Upper lobe of left lung (tissue), 6 donors: ENCODE results near the gene STK17B. TPM values are rescaled to one million over a fixed set of nuclear protein-coding genes. Genes with fewer than 3 reads are reported as not detected.
A peak's percentile ranks its signal among the peaks of the same experiment; 100 is the strongest.

ENCODE experiments used
- ATAC-seq, 2 donors: fragments of 200-7000 bp; cut with Tn5 transposase; one replicate each; pipeline ENCODE4 v1.9.1; 2022; ENCODE audit warnings: mild to moderate bottlenecking in 2 of 2, moderate library complexity in 2 of 2; ENCODE audit not compliant: low FRiP score in 2 of 2
- DNase-seq, 2 donors: peaks; one replicate each; pipeline ENCODE4 v3.0.0-alpha.2; 2019 to 2020
- H3K27ac ChIP-seq, 4 donors: fragments of 200-600 bp; sonication (generic); one replicate each; pipeline ENCODE4 v1.5.1; 2016 to 2019
- H3K27me3 ChIP-seq, 4 donors: fragments of 200-600 bp; sonication (generic); one replicate each; pipeline ENCODE4 v1.5.1; 2017 to 2019
- H3K36me3 ChIP-seq, 4 donors: fragments of 200-600 bp; sonication (generic); one replicate each; pipeline ENCODE4 v1.5.1; 2016 to 2019
- H3K4me1 ChIP-seq, 4 donors: fragments of 200-600 bp; sonication (generic); one replicate each; pipeline ENCODE4 v1.5.1; 2018 to 2019
- H3K4me3 ChIP-seq, 4 donors: fragments of 200-600 bp; sonication (generic); one replicate each; pipeline ENCODE4 v1.5.1; 2017 to 2019; ENCODE audit warnings: mild to moderate bottlenecking in 2 of 4, moderate library complexity in 1 of 4
- H3K9me3 ChIP-seq, 4 donors: fragments of 200-600 bp; sonication (generic); one replicate each; pipeline ENCODE4 v1.5.1; 2018 to 2019
- CTCF ChIP-seq, 6 experiments: fragments of 450-650 bp in 4 of 6; fragments of 200-600 bp in 2 of 6; sonication (generic) in 2 of 6; IDR thresholded peaks; one replicate each; pipeline ENCODE4 v1.5.1; 2016 to 2019; ENCODE audit warnings: antibody characterized with exemption in 6 of 6
- EP300 ChIP-seq, 4 donors: sonication (generic); formaldehyde crosslinking; IDR thresholded peaks; one replicate each; pipeline ENCODE4 v1.5.1; 2017; ENCODE audit warnings: antibody characterized with exemption in 4 of 4, control low read depth in 2 of 4
- POLR2A ChIP-seq, 4 donors: fragments of 450-650 bp; IDR thresholded peaks; one replicate each; pipeline ENCODE4 v1.5.1; 2016 to 2017; ENCODE audit warnings: antibody characterized with exemption in 4 of 4, mild to moderate bottlenecking in 2 of 4
- POLR2AphosphoS5 ChIP-seq, 2 donors: sonication (generic); formaldehyde crosslinking; IDR thresholded peaks; one replicate each; pipeline ENCODE4 v1.5.1; 2017; ENCODE audit warnings: antibody characterized with exemption in 2 of 2
- WGBS, 2 donors: methylation state at CpG; one replicate each; pipeline ENCODE4 v1.1.5; 2017 to 2018; 5-methylcytosine and 5-hydroxymethylcytosine counted together
- total RNA-seq, 6 donors: library from RNA; depleted of rRNA in 4 of 6; stranded (reverse); fragments of >200 nt in 4 of 6; gene quantifications; one replicate each; pipeline versions ENCODE4 v1.1.0 to v1.2.1, GENCODE V29; 2016 to 2021
- donor health status: DM: no; HTN: no; CAD: no; lungs with moderate emphysema.
- donor health status: DM: no; HTN: yes; CAD: no; lungs with severe emphysema.

STK17B gene
- total RNA-seq, 6 donors from 2014 or later = 19.3 to 120 (median 53.4) TPM

- WGBS, 2 donors = 34 to 68% methylated on average over 4 of the region's 4 CpGs
Observed at GRCh38 chr2:196168181-196168580, 3.2 kb downstream of the STK17B start.

GRCh38 chr2:196167666-196168065, 3.7 kb downstream of the STK17B start:
- DNase-seq (no peak), ATAC-seq (no peak)
- Histone ChIP-seq H3K27ac (peak overlapping the region; percentile 94 to 98 (median 96)), H3K27me3 (no peaks in the 10 kb centered on the region), H3K4me3 (peak overlapping the region in 3 of 4 donors; percentile 82 to 93 (median 89)), H3K4me1 (peaks cover 4 to 33% (median 14%) of the 10 kb centered on the region in 4 donors), H3K9me3 (no peaks in the 10 kb centered on the region), H3K36me3 (peaks cover 0 to 5% (median 1%) of the 10 kb centered on the region in 4 donors)
- WGBS, 2 donors = 35 to 63% methylated on average over 2 of the region's 2 CpGs
- no peak for TF ChIP-seq CTCF (IDR thresholded peaks at IDR 0.05)

More at GRCh38 chr2:196168181-196168580, 3.2 kb downstream of the STK17B start:
- Histone ChIP-seq H3K4me1 (peaks cover 6 to 33% (median 14%) of the 10 kb centered on the region in 4 donors), H3K4me3 (peak overlapping the region in 3 of 4 donors; percentile 82 to 93 (median 89)), H3K27ac (peak overlapping the region; percentile 94 to 98 (median 96)), H3K27me3 (no peaks in the 10 kb centered on the region), H3K9me3 (no peaks in the 10 kb centered on the region), H3K36me3 (no peaks in the 10 kb centered on the region)
- ATAC-seq (no peak), DNase-seq (peak in 1 of 2 donors; percentile 33)
- TF ChIP-seq POLR2A (IDR thresholded peaks at IDR 0.05) = no peak
- no peak for TF ChIP-seq EP300 (IDR thresholded peaks at IDR 0.05)
- TF ChIP-seq POLR2AphosphoS5 (IDR thresholded peaks at IDR 0.05) = no peak
- TF ChIP-seq CTCF (IDR thresholded peaks at IDR 0.05) = no peak

- H3K4me3 ChIP-seq = peak overlapping the region in 2 of 4 donors; percentile 6 to 82
- H3K9me3 ChIP-seq = no peaks in the 10 kb centered on the region
- H3K27me3 ChIP-seq = no peaks in the 10 kb centered on the region
- WGBS, 2 donors = 27 to 32% methylated on average over 1 of the region's 1 CpG
- DNase-seq = no peak
- peak overlapping the region; percentile 94 to 98 (median 96) for H3K27ac ChIP-seq
- peaks cover 0 to 12% (median 2%) of the 10 kb centered on the region in 4 donors for H3K36me3 ChIP-seq
- peaks cover 0 to 27% (median 12%) of the 10 kb centered on the region in 4 donors for H3K4me1 ChIP-seq
- TF ChIP-seq POLR2AphosphoS5 (IDR thresholded peaks at IDR 0.05) (no peak), POLR2A (IDR thresholded peaks at IDR 0.05) (no peak), EP300 (IDR thresholded peaks at IDR 0.05) (no peak), CTCF (IDR thresholded peaks at IDR 0.05) (no peak)
- no peak for ATAC-seq
Observed at GRCh38 chr2:196166876-196167275, 4.5 kb downstream of the STK17B start.

- Histone ChIP-seq H3K36me3 (peaks cover 0 to 15% (median 2%) of the 10 kb centered on the region in 4 donors), H3K4me3 (no peak overlapping the region), H3K27ac (peak overlapping the region in 2 of 4 donors; percentile 8 to 98), H3K4me1 (peaks cover 5 to 27% (median 16%) of the 10 kb centered on the region in 4 donors), H3K9me3 (no peaks in the 10 kb centered on the region), H3K27me3 (no peaks in the 10 kb centered on the region)
- WGBS, 2 donors = 61 to 84% methylated on average over 4 of the region's 4 CpGs
- ATAC-seq (no peak), DNase-seq (no peak)
- TF ChIP-seq POLR2A (IDR thresholded peaks at IDR 0.05) (no peak), POLR2AphosphoS5 (IDR thresholded peaks at IDR 0.05) (no peak)
Observed at GRCh38 chr2:196165016-196165415, 6.4 kb downstream of the STK17B start.

GRCh38 chr2:196163285-196163684, 8.1 kb downstream of the STK17B start:
- peaks cover 0 to 15% (median 2%) of the 10 kb centered on the region in 4 donors for H3K36me3 ChIP-seq
- ATAC-seq = no peak
- H3K27me3 ChIP-seq = no peaks in the 10 kb centered on the region
- no peak overlapping the region for H3K4me3 ChIP-seq
- TF ChIP-seq POLR2A (IDR thresholded peaks at IDR 0.05) = no peak
- no peak for TF ChIP-seq CTCF (IDR thresholded peaks at IDR 0.05)
- no peak for TF ChIP-seq EP300 (IDR thresholded peaks at IDR 0.05)
- no peak for TF ChIP-seq POLR2AphosphoS5 (IDR thresholded peaks at IDR 0.05)
- H3K9me3 ChIP-seq = no peaks in the 10 kb centered on the region
- WGBS, 2 donors = 58 to 75% methylated on average over 4 of the region's 4 CpGs
- DNase-seq = no peak
- peak overlapping the region in 1 of 4 donors; percentile 84 for H3K27ac ChIP-seq
- H3K4me1 ChIP-seq = peaks cover 6 to 35% (median 17%) of the 10 kb centered on the region in 4 donors
